ENCODE results near the gene SHH.

Gene SHH

GRCh38 chr7:155763122-155763521 is 49.1 kb downstream of the SHH start:
- TF ChIP-seq, protein P1, sequence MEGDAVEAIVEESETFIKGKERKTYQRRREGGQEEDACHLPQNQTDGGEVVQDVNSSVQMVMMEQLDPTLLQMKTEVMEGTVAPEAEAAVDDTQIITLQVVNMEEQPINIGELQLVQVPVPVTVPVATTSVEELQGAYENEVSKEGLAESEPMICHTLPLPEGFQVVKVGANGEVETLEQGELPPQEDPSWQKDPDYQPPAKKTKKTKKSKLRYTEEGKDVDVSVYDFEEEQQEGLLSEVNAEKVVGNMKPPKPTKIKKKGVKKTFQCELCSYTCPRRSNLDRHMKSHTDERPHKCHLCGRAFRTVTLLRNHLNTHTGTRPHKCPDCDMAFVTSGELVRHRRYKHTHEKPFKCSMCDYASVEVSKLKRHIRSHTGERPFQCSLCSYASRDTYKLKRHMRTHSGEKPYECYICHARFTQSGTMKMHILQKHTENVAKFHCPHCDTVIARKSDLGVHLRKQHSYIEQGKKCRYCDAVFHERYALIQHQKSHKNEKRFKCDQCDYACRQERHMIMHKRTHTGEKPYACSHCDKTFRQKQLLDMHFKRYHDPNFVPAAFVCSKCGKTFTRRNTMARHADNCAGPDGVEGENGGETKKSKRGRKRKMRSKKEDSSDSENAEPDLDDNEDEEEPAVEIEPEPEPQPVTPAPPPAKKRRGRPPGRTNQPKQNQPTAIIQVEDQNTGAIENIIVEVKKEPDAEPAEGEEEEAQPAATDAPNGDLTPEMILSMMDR (IDR thresholded peaks at IDR 0.05), result no peak
- no peak overlapping the region for H3K4me3 ChIP-seq
- no peak overlapping the region for H3K27ac ChIP-seq
- no peak for DNase-seq (ENCODE audit: low spot score)

DNA sequence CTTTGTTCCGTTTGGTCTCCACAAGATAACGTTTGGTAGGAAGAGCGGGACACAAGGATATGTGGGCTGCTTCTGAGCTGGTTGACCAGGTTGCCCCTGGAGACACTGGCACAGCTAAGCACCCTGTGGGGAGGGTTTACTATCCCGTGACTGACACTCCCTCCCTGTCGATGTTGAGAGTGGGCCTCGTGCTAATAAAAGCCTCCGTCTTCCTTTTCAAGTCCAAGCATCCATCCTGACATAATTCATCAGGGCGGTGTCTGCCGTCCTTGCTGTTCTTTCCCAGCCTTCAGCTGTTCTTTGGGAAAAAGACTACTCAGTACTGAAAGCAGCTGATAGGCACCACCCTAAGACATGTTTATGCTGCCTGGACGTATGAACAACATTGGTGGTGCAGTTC is 49.6 kb downstream of the SHH start:
- DNase-seq (ENCODE audit: low spot score), result no peak
- Histone ChIP-seq H3K27ac (no peak overlapping the region), H3K4me3 (no peak overlapping the region)
- TF ChIP-seq, protein P1 (IDR thresholded peaks at IDR 0.05), result no peak

DNA sequence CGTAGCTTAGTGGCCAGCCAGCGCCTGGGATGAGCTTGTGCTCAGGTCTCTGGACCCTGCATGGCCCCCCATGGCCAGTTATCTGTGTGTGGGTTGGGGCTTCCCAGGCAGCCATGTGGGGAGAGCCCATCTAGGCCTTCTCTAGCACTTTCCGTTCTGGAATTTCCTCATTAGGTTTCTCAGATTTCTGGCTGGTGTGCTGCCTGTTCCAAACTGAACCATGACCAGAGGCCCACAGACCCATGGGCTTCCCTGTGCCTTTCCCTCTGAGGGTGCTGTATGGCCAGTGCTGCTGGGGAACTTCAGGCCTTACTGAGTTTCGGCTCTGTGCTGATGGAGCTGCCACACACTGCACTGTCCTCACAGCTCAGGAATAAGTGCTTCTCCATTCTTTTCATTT is 50.2 kb downstream of the SHH start:
- H3K27ac ChIP-seq, result no peak overlapping the region
- no peak for DNase-seq (ENCODE audit: low spot score)
- TF ChIP-seq, protein P1 (IDR thresholded peaks at IDR 0.05), result no peak
- H3K4me3 ChIP-seq, result no peak overlapping the region

DNA sequence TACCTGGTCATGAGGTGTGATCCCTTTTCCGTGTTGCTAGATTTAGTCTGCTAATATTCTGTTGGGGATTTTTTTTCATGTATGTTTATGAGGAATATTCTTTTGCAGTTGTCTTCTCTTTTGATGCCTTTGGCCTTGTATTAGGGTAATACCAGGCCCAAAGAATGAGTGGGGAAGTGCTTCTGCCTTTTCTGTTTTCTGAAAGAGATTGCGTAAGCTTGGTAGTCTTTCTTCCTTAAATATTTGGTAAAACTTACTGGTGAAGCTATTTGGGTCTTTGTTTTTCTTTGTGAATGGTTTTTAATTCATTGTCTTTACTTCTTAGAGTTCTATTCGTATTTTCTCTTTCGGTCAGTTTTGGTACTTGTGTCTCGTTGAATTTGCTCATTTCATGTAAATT is 51.1 kb downstream of the SHH start:
- TF ChIP-seq, protein P1 (IDR thresholded peaks at IDR 0.05), result no peak
- DNase-seq (ENCODE audit: low spot score), result no peak

GRCh38 chr7:155759740-155760430 is 52.4 kb downstream of the SHH start:
- Histone ChIP-seq H3K27ac (no peak overlapping the region), H3K4me3 (no peak overlapping the region)
- DNase-seq (ENCODE audit: low spot score), result no peak
- TF ChIP-seq, protein P1 (IDR thresholded peaks at IDR 0.05), result no peak

More for the DNA sequence above, 51.1 kb downstream of the SHH start:
- H3K4me3 ChIP-seq, result no peak overlapping the region
- no peak overlapping the region for H3K27ac ChIP-seq

DNA sequence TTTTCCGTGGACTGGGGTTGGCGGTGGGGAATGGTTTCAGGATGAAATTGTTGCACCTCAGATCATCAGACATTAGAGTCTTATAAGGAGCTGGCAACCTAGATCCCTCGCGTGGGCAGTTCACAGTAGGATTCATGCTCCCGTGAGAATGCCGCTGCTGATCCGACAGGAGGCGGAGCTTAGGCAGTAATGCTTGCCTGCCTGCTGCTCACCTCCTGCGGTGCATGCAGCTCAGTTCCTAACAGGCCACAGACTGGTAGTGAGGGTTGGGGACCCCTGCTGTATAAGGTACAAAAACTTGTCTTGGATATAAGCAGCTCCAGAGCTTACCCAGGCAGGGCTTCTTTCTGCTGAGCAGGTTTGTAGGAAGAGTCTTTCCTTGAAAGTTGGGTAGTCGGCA is 53.9 kb downstream of the SHH start:
- DNase-seq (ENCODE audit: low spot score), result no peak
- H3K27ac ChIP-seq, result no peak overlapping the region
- no peak overlapping the region for H3K4me3 ChIP-seq
- TF ChIP-seq, protein P1 (IDR thresholded peaks at IDR 0.05), result no peak

- Histone ChIP-seq H3K4me3 (no peak overlapping the region), H3K27ac (no peak overlapping the region)
- TF ChIP-seq, protein P1 (IDR thresholded peaks at IDR 0.05), result no peak
- no peak for DNase-seq (ENCODE audit: low spot score)
Observed at GRCh38 chr7:155756322-155756721, 55.9 kb downstream of the SHH start.

All from coronary artery (tissue), 2 donors.